Mucosa of stomach (tissue), 1 donor: ENCODE results near the gene NDUFA13.
A peak's percentile ranks its signal among the peaks of the same experiment; 100 is the strongest.
"Not testable (repeated sequence)": the region's sequence is repeated elsewhere in the genome, so short reads cannot be mapped to it uniquely, and the experiment has no call there.

Source experiments
- H3K27me3 ChIP-seq: one replicate; pipeline ENCODE4 v1.7.0; 2013; ENCODE audit warnings: mild to moderate bottlenecking, low read length; ENCODE audit not compliant: control insufficient read depth, insufficient read depth
- H3K36me3 ChIP-seq: one replicate; pipeline ENCODE4 v1.7.0; 2013; ENCODE audit warnings: low read length; ENCODE audit not compliant: control insufficient read depth, insufficient read depth
- H3K4me1 ChIP-seq: one replicate; pipeline ENCODE4 v1.7.0; 2013; ENCODE audit warnings: mild to moderate bottlenecking, low read length; ENCODE audit not compliant: control insufficient read depth, insufficient read depth
- H3K4me3 ChIP-seq: one replicate; pipeline ENCODE4 v1.7.0; 2013; ENCODE audit warnings: low read length
- H3K9ac ChIP-seq: one replicate; pipeline ENCODE4 v1.7.0; 2013; ENCODE audit warnings: mild to moderate bottlenecking, low read length, moderate library complexity
- H3K9me3 ChIP-seq: one replicate; pipeline ENCODE4 v1.7.0; 2013; ENCODE audit warnings: mild to moderate bottlenecking, low read length, moderate library complexity; ENCODE audit not compliant: control insufficient read depth
- donor health status: Pancreatic carcinoma.

The NDUFA13 gene

GRCh38 chr19:19515642-19516519, at the start of gene NDUFA13:
NDUFA13 (plus strand) TSS chr19:19516225; CDS start chr19:19516239, 14 bp downstream.
- Histone ChIP-seq H3K36me3 (no peaks in the 10 kb centered on the region), H3K27me3 (no peaks in the 10 kb centered on the region), H3K9me3 (no peaks in the 10 kb centered on the region), H3K4me3 (peak within 1 kb of the TSS; percentile 97), H3K9ac (peak within 1 kb of the TSS; percentile 95), H3K4me1 (peaks cover 7% of the 10 kb centered on the region)

- H3K9ac ChIP-seq = no peak overlapping the region
- H3K27me3 ChIP-seq = no peaks in the 10 kb centered on the region
- peaks cover 24% of the 10 kb centered on the region for H3K4me1 ChIP-seq
- no peak overlapping the region for H3K4me3 ChIP-seq
- peaks cover 11% of the 10 kb centered on the region for H3K36me3 ChIP-seq
- H3K9me3 ChIP-seq = peaks cover 4% of the 10 kb centered on the region
Observed at GRCh38 chr19:19468424-19469050, 47.5 kb upstream of the NDUFA13 start.

- H3K36me3 ChIP-seq = peaks cover 9% of the 10 kb centered on the region
- no peak overlapping the region for H3K4me3 ChIP-seq
- no peaks in the 10 kb centered on the region for H3K27me3 ChIP-seq
- peaks cover 9% of the 10 kb centered on the region for H3K4me1 ChIP-seq
- peaks cover 4% of the 10 kb centered on the region for H3K9me3 ChIP-seq
- H3K9ac ChIP-seq = no peak overlapping the region
Observed at GRCh38 chr19:19470579-19470978, 45.4 kb upstream of the NDUFA13 start.

GRCh38 chr19:19471682-19472081, 44.3 kb upstream of the NDUFA13 start:
- Histone ChIP-seq H3K4me1 (peaks cover 18% of the 10 kb centered on the region), H3K36me3 (peaks cover 4% of the 10 kb centered on the region), H3K9me3 (peaks cover 4% of the 10 kb centered on the region), H3K27me3 (no peaks in the 10 kb centered on the region), H3K9ac (no peak overlapping the region), H3K4me3 (no peak overlapping the region)

DNA sequence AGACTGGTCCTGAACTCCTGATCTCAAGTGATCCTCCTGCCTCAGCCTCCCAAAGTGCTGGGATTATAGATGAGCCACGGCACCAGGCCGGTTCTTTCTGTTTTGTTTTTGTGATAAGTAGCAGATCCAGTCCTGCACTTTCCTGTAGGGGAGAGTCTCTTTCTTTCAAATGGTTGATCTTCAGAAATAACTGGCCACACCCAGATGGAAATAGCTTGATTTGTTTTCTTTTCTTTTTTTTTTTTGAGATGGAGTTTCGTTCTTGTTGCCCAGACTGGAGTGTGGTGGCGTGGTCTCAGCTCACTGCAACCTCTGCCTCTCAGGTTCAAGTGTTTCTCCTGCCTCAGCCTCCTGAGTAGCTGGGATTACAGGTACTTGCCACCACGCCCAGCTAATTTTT, 43.9 kb upstream of the NDUFA13 start:
- H3K4me1 ChIP-seq = peaks cover 21% of the 10 kb centered on the region
- not testable (repeated sequence) for H3K9me3 ChIP-seq, H3K9ac ChIP-seq, H3K36me3 ChIP-seq, H3K27me3 ChIP-seq, H3K4me3 ChIP-seq

DNA sequence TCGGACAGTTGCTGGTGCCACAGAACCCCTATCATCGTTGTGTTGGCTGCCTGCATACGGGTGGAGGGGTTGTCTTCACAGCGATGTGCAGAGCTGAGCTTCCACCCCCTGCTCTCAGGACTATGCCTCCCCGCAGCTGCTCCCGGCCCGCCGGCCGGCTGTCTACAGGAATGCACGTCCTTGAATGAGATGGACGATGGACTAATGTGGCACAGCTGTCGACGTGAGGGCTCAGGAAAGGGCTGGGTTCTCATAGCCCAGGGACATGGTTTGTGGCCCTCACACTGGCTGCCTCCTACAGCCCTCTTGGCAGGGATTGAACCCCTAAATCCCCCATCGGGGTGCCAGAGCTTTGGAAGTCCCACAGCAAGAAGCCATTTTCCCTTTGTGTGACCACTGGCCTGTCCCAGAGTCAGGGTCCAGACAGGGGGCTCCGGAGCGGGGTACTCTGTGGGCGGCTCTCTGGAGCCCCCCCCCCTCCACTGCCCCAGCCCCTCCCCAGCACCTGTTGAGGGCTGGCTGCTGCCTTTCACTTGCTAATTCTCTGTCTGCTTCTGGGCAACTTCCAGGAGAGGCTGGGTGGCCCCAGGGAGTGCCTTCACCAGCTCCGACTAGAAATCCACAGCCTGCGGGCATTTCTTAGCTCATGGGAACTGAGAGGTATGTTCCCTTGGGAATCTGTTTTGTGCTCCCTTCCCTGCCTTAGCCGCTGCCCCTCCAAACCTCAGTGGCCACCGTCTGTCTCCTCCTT, 40.8 kb upstream of the NDUFA13 start:
- H3K36me3 ChIP-seq = peaks cover 4% of the 10 kb centered on the region
- no peak overlapping the region for H3K4me3 ChIP-seq
- H3K9me3 ChIP-seq = no peaks in the 10 kb centered on the region
- no peak overlapping the region for H3K9ac ChIP-seq
- no peaks in the 10 kb centered on the region for H3K27me3 ChIP-seq
- H3K4me1 ChIP-seq = peaks cover 35% of the 10 kb centered on the region

DNA sequence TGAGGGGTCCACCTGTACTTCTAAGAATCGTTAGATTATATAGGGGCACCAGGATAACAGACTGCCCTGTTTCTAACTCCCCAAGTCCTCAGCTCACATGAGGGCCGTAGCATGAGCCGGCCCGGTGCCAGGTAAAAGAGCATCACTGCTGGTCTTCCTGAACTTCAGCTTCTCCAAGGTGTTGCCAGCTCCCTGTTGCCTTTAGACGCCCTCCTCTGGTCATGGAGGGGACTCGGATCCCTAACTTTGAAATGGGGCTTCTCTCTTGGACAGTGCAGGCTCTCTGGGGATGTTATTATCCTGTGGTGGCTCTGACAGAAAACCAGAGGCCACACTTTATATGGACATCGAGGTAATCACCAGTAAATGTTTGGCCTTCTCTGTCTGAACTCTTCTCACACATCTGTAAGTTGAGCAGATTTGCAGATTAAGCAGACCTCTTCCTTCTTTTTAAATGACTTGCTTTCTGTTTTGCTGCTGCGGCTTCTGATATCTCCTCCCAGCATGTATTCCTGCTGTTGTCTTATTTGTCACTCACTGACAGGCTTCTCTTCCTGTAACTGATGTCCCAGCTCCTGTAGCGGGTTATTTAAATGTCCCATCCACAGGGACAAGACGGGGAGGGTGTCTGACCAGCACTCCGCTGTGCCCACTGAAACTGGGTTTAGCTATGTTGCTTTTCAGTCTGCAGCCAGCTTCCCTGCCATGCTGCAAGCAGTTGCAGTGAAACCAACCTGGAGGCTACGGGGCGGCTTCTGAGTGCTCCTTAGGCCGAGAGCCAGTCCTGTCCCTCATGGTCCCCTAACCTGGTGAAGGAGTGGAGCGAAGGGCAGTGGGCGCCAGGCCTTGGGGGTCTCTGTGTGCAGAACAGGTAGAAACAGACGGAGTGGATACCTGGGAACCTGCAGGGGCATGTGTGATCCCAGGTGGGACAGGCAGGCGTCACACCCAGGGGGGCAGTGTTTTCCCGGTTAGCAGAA, 39.9 kb upstream of the NDUFA13 start:
- no peak overlapping the region for H3K4me3 ChIP-seq
- no peak overlapping the region for H3K9ac ChIP-seq

DNA sequence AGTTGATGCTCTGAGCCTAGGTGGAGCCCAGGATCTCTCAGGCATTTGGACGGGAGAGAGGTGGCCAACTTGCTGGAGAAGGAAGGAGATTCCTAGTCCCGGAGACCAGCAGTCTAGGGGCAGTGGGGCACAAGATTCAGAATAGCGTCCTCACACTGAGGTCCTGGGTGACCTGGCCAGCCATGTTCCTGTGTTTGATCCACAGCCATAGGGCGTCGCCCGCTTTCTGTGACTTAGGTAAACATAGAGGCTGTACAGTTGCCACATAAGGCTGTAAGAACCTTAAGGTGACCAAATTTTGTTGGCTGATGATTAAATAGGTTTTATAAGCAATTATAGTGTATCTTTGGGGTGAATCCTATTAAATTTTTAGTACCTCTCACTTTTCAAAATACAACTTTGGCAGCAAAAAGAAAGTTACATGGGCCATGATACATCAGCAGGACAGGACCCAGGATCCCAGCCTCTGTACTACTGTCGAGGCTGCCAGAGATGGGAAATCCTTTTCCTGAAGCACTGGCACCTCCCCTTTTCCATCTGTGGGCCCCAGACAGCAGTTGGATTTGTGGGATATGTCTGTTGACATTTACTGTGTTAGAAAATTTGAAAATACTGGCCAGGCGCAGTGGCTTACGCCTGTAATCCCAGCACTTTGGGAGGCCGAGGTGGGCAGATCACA, 38.2 kb upstream of the NDUFA13 start:
- Histone ChIP-seq H3K36me3 (peaks cover 4% of the 10 kb centered on the region), H3K27me3 (no peaks in the 10 kb centered on the region), H3K9me3 (no peaks in the 10 kb centered on the region), H3K4me1 (peaks cover 28% of the 10 kb centered on the region), H3K9ac (no peak overlapping the region), H3K4me3 (no peak overlapping the region)

More for the DNA sequence above, 39.9 kb upstream of the NDUFA13 start:
- Histone ChIP-seq H3K36me3 (peaks cover 4% of the 10 kb centered on the region), H3K9me3 (no peaks in the 10 kb centered on the region), H3K4me1 (peaks cover 35% of the 10 kb centered on the region), H3K27me3 (no peaks in the 10 kb centered on the region)

GRCh38 chr19:19480688-19481087, 35.3 kb upstream of the NDUFA13 start:
- no peaks in the 10 kb centered on the region for H3K27me3 ChIP-seq
- peaks cover 25% of the 10 kb centered on the region for H3K4me1 ChIP-seq
- H3K9me3 ChIP-seq = no peaks in the 10 kb centered on the region
- H3K36me3 ChIP-seq = no peaks in the 10 kb centered on the region
- no peak overlapping the region for H3K4me3 ChIP-seq
- H3K9ac ChIP-seq = no peak overlapping the region

- Histone ChIP-seq H3K9me3 (no peaks in the 10 kb centered on the region), H3K4me1 (peaks cover 14% of the 10 kb centered on the region), H3K4me3 (no peak overlapping the region), H3K9ac (no peak overlapping the region), H3K27me3 (no peaks in the 10 kb centered on the region), H3K36me3 (no peaks in the 10 kb centered on the region)
Observed at GRCh38 chr19:19482809-19483596, 33.0 kb upstream of the NDUFA13 start.
